T-cell (primary cell): ENCODE data around the gene UPK2. TPM values are rescaled to one million over a fixed set of nuclear protein-coding genes. Genes with fewer than 3 reads are reported as not detected.
A peak's percentile ranks its signal among the peaks of the same experiment; 100 is the strongest.

Source experiments
- ATAC-seq, 4 experiments: fragments of 200-7000 bp in 3 of 4; fragments of 150-1000 bp in 1 of 4; cut with Tn5 transposase; replicated peaks in 1 of 4; 1 replicate in 3 of 4; 2 replicates in 1 of 4; pipeline ENCODE4 v1.10.0; 2021; ENCODE audit warnings: moderate library complexity in 3 of 4, mild to moderate bottlenecking in 2 of 4, moderate number of reproducible peaks in 1 of 4
- CTCF ChIA-PET, 2 donors: fragments of 300-600 bp; sonication (Branson Sonifier 250); formaldehyde crosslinking; loops; one replicate each; lab custom pipeline; 2022; ENCODE audit warnings: antibody characterized with exemption in 2 of 2; lab: Charles Lee
- POLR2A ChIA-PET, 2 donors: fragments of 300-600 bp; sonication (Branson Sonifier 250); formaldehyde crosslinking; loops; one replicate each; lab custom pipeline; 2022; ENCODE audit warnings: antibody characterized with exemption in 2 of 2; lab: Charles Lee
- DNase-seq, 35 experiments: peaks; one replicate each; pipeline versions ENCODE4 v3.0.0 to v3.0.0-alpha.2; 2013 to 2023
- H3K27ac ChIP-seq: one replicate; pipeline ENCODE4 v1.5.1; 2013; ENCODE audit warnings: low read length
- H3K27me3 ChIP-seq, 2 experiments: replicated peaks in 1 of 2; 1 replicate in 1 of 2; 2 replicates in 1 of 2; pipeline versions ENCODE4 v1.6.1 to v1.7.0; 2013; ENCODE audit warnings: low read length in 1 of 2, mixed read lengths in 1 of 2; ENCODE audit not compliant: control insufficient read depth in 2 of 2, insufficient read depth in 2 of 2; ENCODE audit errors: extremely low read depth in 1 of 2
- H3K36me3 ChIP-seq, 2 donors: 1 replicate in 1 of 2; 2 replicates in 1 of 2; pipeline versions ENCODE4 v1.6.1 to v1.7.0; 2013; ENCODE audit warnings: low read length in 1 of 2; ENCODE audit not compliant: control insufficient read depth in 2 of 2, insufficient read depth in 1 of 2; ENCODE audit errors: extremely low read depth in 1 of 2
- H3K4me1 ChIP-seq, 2 experiments: 1 replicate in 1 of 2; 2 replicates in 1 of 2; pipeline versions ENCODE4 v1.6.1 to v1.7.0; 2013; ENCODE audit warnings: low read length in 2 of 2, mixed read lengths in 1 of 2; ENCODE audit not compliant: insufficient read depth in 2 of 2, control insufficient read depth in 1 of 2; ENCODE audit errors: extremely low read depth in 1 of 2
- H3K4me3 ChIP-seq, 2 donors: 1 replicate in 1 of 2; 2 replicates in 1 of 2; pipeline versions ENCODE4 v1.5.1 to v1.7.0; 2013; ENCODE audit warnings: mild to moderate bottlenecking in 2 of 2, low read length in 1 of 2, moderate library complexity in 1 of 2; ENCODE audit not compliant: control insufficient read depth in 1 of 2; ENCODE audit errors: extremely low read depth in 1 of 2
- H3K9me3 ChIP-seq: 2 replicates; pipeline ENCODE4 v1.7.0; 2013
- H3K27ac Mint-ChIP-seq, 2 donors: one replicate each; pipeline ENCODE4 v1.8.0; 2020 to 2021; ENCODE audit warnings: mild to moderate bottlenecking in 2 of 2, mixed read lengths in 2 of 2
- H3K27me3 Mint-ChIP-seq, 2 donors: one replicate each; pipeline ENCODE4 v1.8.0; 2021 to 2022; ENCODE audit warnings: mixed read lengths in 2 of 2
- H3K36me3 Mint-ChIP-seq: one replicate; pipeline ENCODE4 v1.8.0; 2021; ENCODE audit warnings: mixed read lengths
- H3K4me1 Mint-ChIP-seq, 3 donors: one replicate each; pipeline ENCODE4 v1.8.0; 2020 to 2022; ENCODE audit warnings: mixed read lengths in 3 of 3, mild to moderate bottlenecking in 1 of 3
- H3K4me3 Mint-ChIP-seq, 3 donors: one replicate each; pipeline ENCODE4 v1.8.0; 2020 to 2022; ENCODE audit warnings: mild to moderate bottlenecking in 3 of 3, mixed read lengths in 3 of 3, moderate library complexity in 3 of 3
- H3K9me3 Mint-ChIP-seq, 3 donors: one replicate each; pipeline ENCODE4 v1.8.0; 2020 to 2022; ENCODE audit warnings: mixed read lengths in 3 of 3
- WGBS: methylation state at CpG from one replicate; pipeline ENCODE4 v1.1.5; 2013; ENCODE audit warnings: missing lambda C conversion rate; ENCODE audit not compliant: insufficient coverage; 5-methylcytosine and 5-hydroxymethylcytosine counted together
- total RNA-seq, 35 experiments: library from RNA in 6 of 35; stranded (reverse) in 6 of 35; fragments of 120-200 nt in 1 of 35; gene quantifications; one replicate each; pipeline versions ENCODE4 v1.2.1 to v1.2.4 and lab custom pipeline; 2013 to 2026

Gene UPK2
- total RNA-seq, 5 donors from 2014 or later (not counting 1 experiment from before 2014, with no cell fraction given) = 0.32 TPM; not detected in 4

- peak overlapping the region; percentile 96 to 98 for H3K27ac Mint-ChIP-seq
- peaks cover 24% of the 10 kb centered on the region for H3K36me3 Mint-ChIP-seq
- WGBS = 72% methylated on average over 3 of the region's 8 CpGs
- H3K4me3 Mint-ChIP-seq = peak overlapping the region; percentile 81 to 93 (median 83)
- H3K9me3 Mint-ChIP-seq = no peaks in the 10 kb centered on the region
- Histone ChIP-seq H3K36me3 (peaks cover 5 to 29% of the 10 kb centered on the region in 2 donors), H3K4me3 (peak overlapping the region in 1 of 2 donors; percentile 99), H3K4me1 (peaks cover 70 to 100% of the 10 kb centered on the region in 2 experiments), H3K27ac (peak overlapping the region; percentile 95), H3K9me3 (no peaks in the 10 kb centered on the region), H3K27me3 (no peaks in the 10 kb centered on the region)
- POLR2A ChIA-PET = interaction anchor here in 1 of 2 donors (0.6 kb wide), 2 partner anchors 13 to 25 kb away, joined by 3 to 9 read pairs; no protein-coding TSS in a partner anchor
- no peak for ATAC-seq
- peaks cover 86 to 96% (median 87%) of the 10 kb centered on the region in 3 donors for H3K4me1 Mint-ChIP-seq
- H3K27me3 Mint-ChIP-seq = no peaks in the 10 kb centered on the region
- no peak for DNase-seq
- CTCF ChIA-PET = interaction anchor here in 1 of 2 donors (0.6 kb wide), 1 partner anchor 15 kb away, joined by 5 read pairs; no protein-coding TSS in a partner anchor
These were observed 39.2 kb upstream of the UPK2 start for GRCh38 chr11:118916842-118917388.

- ChIA-PET POLR2A (no interaction called here), CTCF (interaction anchor here in 1 of 2 donors (0.6 kb wide), 1 partner anchor 15 kb away, joined by 5 read pairs; no protein-coding TSS in a partner anchor)
- H3K36me3 ChIP-seq = peaks cover 5 to 33% of the 10 kb centered on the region in 2 donors
- peak overlapping the region; percentile 81 to 93 (median 83) for H3K4me3 Mint-ChIP-seq
- H3K4me1 Mint-ChIP-seq = peaks cover 79 to 89% (median 80%) of the 10 kb centered on the region in 3 donors
- H3K4me3 ChIP-seq = peak overlapping the region in 1 of 2 donors; percentile 99
- H3K27me3 ChIP-seq = no peaks in the 10 kb centered on the region
- no peaks in the 10 kb centered on the region for H3K9me3 ChIP-seq
- 18% methylated on average over 5 of the region's 13 CpGs for WGBS
- H3K27ac ChIP-seq = peak overlapping the region; percentile 95
- no peaks in the 10 kb centered on the region for H3K9me3 Mint-ChIP-seq
- ATAC-seq = peak in 1 of 4 experiments; percentile 34
- peak overlapping the region; percentile 96 to 98 for H3K27ac Mint-ChIP-seq
- DNase-seq = peak in 30 of 35 experiments; percentile 31 to 83 (median 57)
- H3K27me3 Mint-ChIP-seq = no peaks in the 10 kb centered on the region
- H3K4me1 ChIP-seq = peaks cover 64 to 100% of the 10 kb centered on the region in 2 experiments
- peaks cover 24% of the 10 kb centered on the region for H3K36me3 Mint-ChIP-seq
These were observed 38.5 kb upstream of the UPK2 start for GRCh38 chr11:118917481-118918127.

GRCh38 chr11:118918128-118918685 lies 37.9 kb upstream of the UPK2 start:
- peak overlapping the region; percentile 81 to 93 (median 83) for H3K4me3 Mint-ChIP-seq
- peak in 14 of 35 experiments; percentile 29 to 65 (median 46) for DNase-seq
- Histone ChIP-seq H3K27me3 (no peaks in the 10 kb centered on the region), H3K9me3 (no peaks in the 10 kb centered on the region), H3K4me1 (peaks cover 57 to 100% of the 10 kb centered on the region in 2 experiments), H3K36me3 (peaks cover 5 to 37% of the 10 kb centered on the region in 2 donors), H3K27ac (peak overlapping the region; percentile 95), H3K4me3 (peak overlapping the region; percentile 66 to 99)
- H3K9me3 Mint-ChIP-seq = no peaks in the 10 kb centered on the region
- peaks cover 28% of the 10 kb centered on the region for H3K36me3 Mint-ChIP-seq
- 11% methylated on average over 4 of the region's 14 CpGs for WGBS
- ChIA-PET POLR2A (interaction anchor here in 1 of 2 donors (0.6 kb wide), 2 partner anchors 11 to 26 kb away, joined by 4 to 7 read pairs; no protein-coding TSS in a partner anchor), CTCF (no interaction called here)
- H3K27me3 Mint-ChIP-seq = no peaks in the 10 kb centered on the region
- no peak for ATAC-seq
- peak overlapping the region; percentile 96 to 98 for H3K27ac Mint-ChIP-seq
- H3K4me1 Mint-ChIP-seq = peaks cover 76 to 86% (median 79%) of the 10 kb centered on the region in 3 donors

- no peak for ATAC-seq
- DNase-seq = peak in 10 of 35 experiments; percentile 31 to 54 (median 42)
- peaks cover 5 to 37% of the 10 kb centered on the region in 2 donors for H3K36me3 ChIP-seq
- WGBS = no CpG with 5 or more reads among the region's 13 CpGs
- H3K4me1 Mint-ChIP-seq = peaks cover 74 to 86% (median 83%) of the 10 kb centered on the region in 3 donors
- ChIA-PET CTCF (no interaction called here), POLR2A (interaction anchor here in 1 of 2 donors (0.6 kb wide), 2 partner anchors 10 to 27 kb away, joined by 4 to 7 read pairs; no protein-coding TSS in a partner anchor)
- no peaks in the 10 kb centered on the region for H3K9me3 Mint-ChIP-seq
- H3K27ac Mint-ChIP-seq = peak overlapping the region; percentile 96 to 98
- H3K9me3 ChIP-seq = no peaks in the 10 kb centered on the region
- peaks cover 58 to 100% of the 10 kb centered on the region in 2 experiments for H3K4me1 ChIP-seq
- peak overlapping the region; percentile 95 for H3K27ac ChIP-seq
- peak overlapping the region; percentile 99 for H3K4me3 ChIP-seq
- H3K27me3 ChIP-seq = no peaks in the 10 kb centered on the region
- H3K4me3 Mint-ChIP-seq = peak overlapping the region; percentile 92 to 96 (median 93)
- peaks cover 34% of the 10 kb centered on the region for H3K36me3 Mint-ChIP-seq
- H3K27me3 Mint-ChIP-seq = no peaks in the 10 kb centered on the region
These were observed 37.3 kb upstream of the UPK2 start for GRCh38 chr11:118918686-118919280.

- Histone ChIP-seq H3K4me3 (peak overlapping the region; percentile 99), H3K27ac (peak overlapping the region; percentile 95), H3K36me3 (peaks cover 5 to 29% of the 10 kb centered on the region in 2 donors), H3K27me3 (no peaks in the 10 kb centered on the region), H3K9me3 (no peaks in the 10 kb centered on the region), H3K4me1 (peaks cover 38 to 80% of the 10 kb centered on the region in 2 experiments)
- WGBS = 35% methylated on average over 7 of the region's 13 CpGs
- Mint-ChIP-seq H3K4me1 (peaks cover 51 to 67% (median 63%) of the 10 kb centered on the region in 3 donors), H3K4me3 (peak overlapping the region; percentile 92 to 96 (median 93)), H3K9me3 (no peaks in the 10 kb centered on the region), H3K27ac (peak overlapping the region; percentile 96), H3K36me3 (peaks cover 42% of the 10 kb centered on the region), H3K27me3 (no peaks in the 10 kb centered on the region)
- ChIA-PET POLR2A (interaction anchor here in 1 of 2 donors (1.0 kb wide), 1 partner anchor 8 kb away, joined by 3 read pairs; no protein-coding TSS in a partner anchor), CTCF (interaction anchor here in 1 of 2 donors (1.4 kb wide), 1 partner anchor 9 kb away, joined by 6 read pairs; no protein-coding TSS in a partner anchor)
- DNase-seq (peak in 1 of 35 experiments; percentile 33), ATAC-seq (no peak)
These were observed 34.8 kb upstream of the UPK2 start for GRCh38 chr11:118921121-118921928.
